Measurements from ENCODE around the gene BACE1-AS. TPM values are rescaled to one million over a fixed set of nuclear protein-coding genes. Genes with fewer than 3 reads are reported as not detected.

BACE1-AS gene
- total RNA-seq, 2 donors from 2014 or later: 7.5 to 9.0 TPM

- Histone ChIP-seq H3K9me3 (no peaks in the 10 kb centered on the region), H3K4me3 (peak overlapping the region in 1 of 2 donors; percentile 24), H3K27me3 (no peaks in the 10 kb centered on the region), H3K4me1 (peaks cover 0 to 19% of the 10 kb centered on the region in 2 donors), H3K27ac (no peak overlapping the region), H3K36me3 (no peaks in the 10 kb centered on the region)
- DNase-seq (ENCODE audit: low spot score): no peak
- TF ChIP-seq CTCF (IDR thresholded peaks at IDR 0.05): no peak
Measured at GRCh38 chr11:117300773-117301172, 9.6 kb downstream of the BACE1-AS start.

DNA sequence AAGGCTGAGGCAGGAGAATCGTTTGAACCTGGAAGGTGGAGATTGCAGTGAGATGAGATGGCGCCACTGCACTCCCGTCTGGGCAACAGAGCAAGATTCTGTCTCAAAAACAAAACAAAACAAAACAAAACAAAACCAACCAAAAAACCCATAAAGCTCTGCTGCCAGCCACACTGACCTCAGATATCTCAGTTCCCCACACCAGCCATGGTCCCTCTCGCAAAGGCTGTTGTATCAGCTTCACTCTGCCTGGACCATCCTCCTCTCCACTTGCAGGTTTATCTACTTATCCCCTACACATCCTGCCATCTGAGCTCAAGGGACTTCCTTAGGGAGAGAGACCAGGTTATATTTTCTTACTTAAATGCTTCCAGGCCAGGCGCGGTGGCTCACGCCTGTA lies 11.1 kb downstream of the BACE1-AS start:
- Histone ChIP-seq H3K4me1 (peaks cover 0 to 19% of the 10 kb centered on the region in 2 donors), H3K36me3 (no peaks in the 10 kb centered on the region), H3K27ac (no peak overlapping the region), H3K27me3 (no peaks in the 10 kb centered on the region), H3K9me3 (no peaks in the 10 kb centered on the region), H3K4me3 (no peak overlapping the region)
- no peak for DNase-seq (ENCODE audit: low spot score)
- TF ChIP-seq CTCF (IDR thresholded peaks at IDR 0.05): no peak

GRCh38 chr11:117303101-117303500 lies 12.0 kb downstream of the BACE1-AS start:
- H3K36me3 ChIP-seq: no peaks in the 10 kb centered on the region
- no peak overlapping the region for H3K27ac ChIP-seq
- TF ChIP-seq CTCF (IDR thresholded peaks at IDR 0.05): no peak
- DNase-seq (ENCODE audit: low spot score): no peak
- H3K9me3 ChIP-seq: no peaks in the 10 kb centered on the region
- peaks cover 0 to 19% of the 10 kb centered on the region in 2 donors for H3K4me1 ChIP-seq
- H3K27me3 ChIP-seq: no peaks in the 10 kb centered on the region
- no peak overlapping the region for H3K4me3 ChIP-seq

- H3K4me1 ChIP-seq: peaks cover 0 to 19% of the 10 kb centered on the region in 2 donors
- DNase-seq (ENCODE audit: low spot score): no peak
- no peak for TF ChIP-seq CTCF (IDR thresholded peaks at IDR 0.05)
- H3K9me3 ChIP-seq: no peaks in the 10 kb centered on the region
- H3K36me3 ChIP-seq: no peaks in the 10 kb centered on the region
- no peak overlapping the region for H3K27ac ChIP-seq
- H3K27me3 ChIP-seq: no peaks in the 10 kb centered on the region
- H3K4me3 ChIP-seq: no peak overlapping the region
Measured at GRCh38 chr11:117303646-117304315, 12.6 kb downstream of the BACE1-AS start.

GRCh38 chr11:117305145-117305544 lies 14.0 kb downstream of the BACE1-AS start:
- no peak overlapping the region for H3K4me3 ChIP-seq
- no peak for TF ChIP-seq CTCF (IDR thresholded peaks at IDR 0.05)
- H3K27me3 ChIP-seq: no peaks in the 10 kb centered on the region
- H3K9me3 ChIP-seq: no peaks in the 10 kb centered on the region
- no peak for DNase-seq (ENCODE audit: low spot score)
- H3K36me3 ChIP-seq: no peaks in the 10 kb centered on the region
- peaks cover 0 to 9% of the 10 kb centered on the region in 2 donors for H3K4me1 ChIP-seq
- no peak overlapping the region for H3K27ac ChIP-seq

DNA sequence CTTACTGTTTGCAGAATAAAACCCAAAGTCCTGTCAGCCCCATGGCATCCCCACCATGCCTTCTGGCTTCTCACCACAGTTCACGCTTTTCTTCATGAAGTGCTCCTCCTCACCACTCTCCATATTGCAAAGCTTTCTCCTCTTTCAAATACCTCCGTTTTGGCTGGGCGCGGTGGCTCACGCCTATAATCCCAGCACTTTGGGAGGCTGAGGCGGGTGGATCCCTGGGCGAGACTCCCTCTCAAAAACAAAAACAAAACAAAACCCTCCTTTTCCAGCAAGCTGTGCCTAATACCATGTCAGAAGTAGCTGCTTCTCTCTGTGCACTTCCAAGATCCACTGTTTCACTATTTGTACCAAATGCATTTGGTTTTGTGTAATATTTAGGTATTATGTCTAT lies 18.2 kb downstream of the BACE1-AS start:
- TF ChIP-seq CTCF (IDR thresholded peaks at IDR 0.05): no peak
- Histone ChIP-seq H3K9me3 (no peaks in the 10 kb centered on the region), H3K4me3 (no peak overlapping the region), H3K27me3 (no peaks in the 10 kb centered on the region), H3K4me1 (peaks cover 0 to 5% of the 10 kb centered on the region in 2 donors), H3K27ac (no peak overlapping the region), H3K36me3 (no peaks in the 10 kb centered on the region)
- no peak for DNase-seq (ENCODE audit: low spot score)

Data from right atrium auricular region (tissue), 2 donors.